ENCODE results near the gene E2F4. TPM values are rescaled to one million over a fixed set of nuclear protein-coding genes. Genes with fewer than 3 reads are reported as not detected.

E2F4 gene
- total and polyA plus RNA-seq, 2 of the 13 experiments (the other 11 are each of a cell fraction or from before 2014, with no cell fraction given): 84.8 to 91.2 TPM

- ChIA-PET POLR2A (interaction anchor here (0.5 to 6.1 kb wide), 22 partner anchors 10 to 293 kb away, joined by 3 to 71 read pairs (median 5); partner anchors contain the start of genes ATP6V0D1, HSD11B2, NOL3 and PLEKHG4), CTCF (ENCODE audit: low intra/inter-chr PET ratio, low total read pairs) (no interaction called here)
- Histone ChIP-seq H3K4me1 (ENCODE audit: insufficient read depth, low read length) (peaks cover 54% of the 10 kb centered on the region), H3K79me2 (ENCODE audit: insufficient read depth, low read length) (no peaks in the 10 kb centered on the region), H3K4me2 (ENCODE audit: low read depth, low read length) (peak within 1 kb of the TSS; percentile 97), H4K20me1 (ENCODE audit: insufficient read depth, low read length) (no peaks in the 10 kb centered on the region), H3K36me3 (replicated peaks in 1 of 2; ENCODE audit: control insufficient read depth in 1 of 2, insufficient read depth in 2 of 2, low read length in 2 of 2) (peaks cover 0 to 2% of the 10 kb centered on the region in 2 experiments; a peak in 1 of 5 replicates), H3K9ac (ENCODE audit: insufficient read depth, low read depth, low read length) (peak within 1 kb of the TSS; percentile 69), H3K27me3 (ENCODE audit: control insufficient read depth in 1 of 2, insufficient read depth in 2 of 2, low read length in 2 of 2) (peaks cover 0 to 22% of the 10 kb centered on the region in 2 experiments; a peak in 3 of 5 replicates), H3K9me3 (ENCODE audit: low read length) (no peaks in the 10 kb centered on the region), H3K27ac (ENCODE audit: extremely low read length, insufficient read depth, low read length) (peak within 1 kb of the TSS; percentile 73), H3K4me3 (replicated peaks in 1 of 3; ENCODE audit: insufficient read depth in 1 of 3, low read depth in 2 of 3, low read length in 3 of 3) (peak within 1 kb of the TSS; percentile 63 to 85 (median 82)), H2AFZ (ENCODE audit: low read length) (no peak within 1 kb of the TSS)
- FAIRE-seq: peak; percentile 74
- in situ Hi-C loops (cut with HindIII; ENCODE audit: extremely low pct_ligation_motif_present, low pct_unique_long_range_greater_than_20kb) (no loop called here), intact Hi-C loops (cut with micrococcal nuclease; ENCODE audit: unreplicated experiment) (loop anchor here (1.0 to 2.0 kb wide), 2 partner anchors 20 to 55 kb away; partner anchors contain the start of genes E2F4 and TMEM208)
- BruUV-seq (replicated peaks): no TSS peak
- ATAC-seq: peak; percentile 68
- DNase-seq (ENCODE audit: low spot score): peak; percentile 83
- under 1% methylated on average over 43 of the region's 60 CpGs for WGBS (ENCODE audit: low lambda C conversion rate)
- no peak for TF ChIP-seq ZKSCAN8 (CRISPR knock-in tag; IDR thresholded peaks at IDR 0.05; ENCODE audit: borderline replicate concordance)
- TF ChIP-seq TCF7 (IDR thresholded peaks at IDR 0.05; ENCODE audit: low read depth): 0 out of 2 replicates have a peak, but pooled peaks have one; percentile 9
- TF ChIP-seq FUBP1 (CRISPR knock-in tag; IDR thresholded peaks at IDR 0.05; ENCODE audit: borderline replicate concordance): no peak
- TF ChIP-seq SIN3B (IDR thresholded peaks at IDR 0.05; ENCODE audit: low read length): no peak; the same call in 1 of the 2 replicates
- no peak; the same call in none of the 2 replicates for TF ChIP-seq ERF (CRISPR knock-in tag; IDR thresholded peaks at IDR 0.05)
- TF ChIP-seq CBX5 (CRISPR knock-in tag; IDR thresholded peaks at IDR 0.05; ENCODE audit: borderline replicate concordance): peak; percentile 51; the same call in 1 of the 2 replicates
- peak; percentile 20; the same call in 1 of the 2 replicates for TF ChIP-seq ZNF616 (CRISPR knock-in tag; IDR thresholded peaks at IDR 0.05; ENCODE audit: low read depth)
- 0 out of 2 replicates have a peak, but pooled peaks have one; percentile 14 for TF ChIP-seq SOX5 (CRISPR knock-in tag; IDR thresholded peaks at IDR 0.05; ENCODE audit: borderline replicate concordance)
- TF ChIP-seq RARA (CRISPR knock-in tag; IDR thresholded peaks at IDR 0.05): 0 out of 2 replicates have a peak, but pooled peaks have one; percentile 26
- TF ChIP-seq IKZF4 (CRISPR knock-in tag; IDR thresholded peaks at IDR 0.05; ENCODE audit: borderline replicate concordance, low read depth, not compliant biosample characterization): no peak
- TF ChIP-seq DR1 (CRISPR knock-in tag; IDR thresholded peaks at IDR 0.05): no peak
- TF ChIP-seq ZNF672 (CRISPR knock-in tag; IDR thresholded peaks at IDR 0.05): no peak
- TF ChIP-seq DNMT3B (CRISPR knock-in tag; conservative IDR thresholded peaks at IDR 0.05): no peak
- TF ChIP-seq ZNF513 (CRISPR knock-in tag; conservative IDR thresholded peaks at IDR 0.05): no peak
- no peak for TF ChIP-seq HOXA3 (CRISPR knock-in tag; IDR thresholded peaks at IDR 0.05)
- TF ChIP-seq GRHL1 (CRISPR knock-in tag; conservative IDR thresholded peaks at IDR 0.05): no peak
- no peak for TF ChIP-seq NFIC (IDR thresholded peaks at IDR 0.05; ENCODE audit: low read length)
Measured at GRCh38 chr16:67247192-67248072, 55.5 kb downstream of the E2F4 start, which contains the start of gene FHOD1. TSS of gene FHOD1 (minus strand) at chr16:67247481. CDS start at chr16:67247410, 71 bp downstream.
